ENCODE measurements around the gene LIPA. TPM values are rescaled to one million over a fixed set of nuclear protein-coding genes. Genes with fewer than 3 reads are reported as not detected.

The LIPA gene
- total RNA-seq, 2 donors from 2014 or later, result 25.6 to 37.2 TPM

- H3K36me3 ChIP-seq, result no peaks in the 10 kb centered on the region
- intact Hi-C loops (cut with DNase I), result loop anchor here (5.0 kb wide), 1 partner anchor 382 kb away; no protein-coding TSS in a partner anchor
- DNase-seq (ENCODE audit: low spot score), result no peak
- 59% methylated on average over 4 of the region's 4 CpGs for WGBS
- H3K9me3 ChIP-seq, result no peaks in the 10 kb centered on the region
- no peak overlapping the region for H3K27ac ChIP-seq
- TF ChIP-seq POLR2AphosphoS5 (IDR thresholded peaks at IDR 0.05) (no peak), CTCF (IDR thresholded peaks at IDR 0.05) (no peak), POLR2A (IDR thresholded peaks at IDR 0.05) (no peak)
- H3K27me3 ChIP-seq (replicated peaks; ENCODE audit: insufficient read depth), result no peaks in the 10 kb centered on the region
- H3K4me3 ChIP-seq, result no peak overlapping the region
- no peaks in the 10 kb centered on the region for H3K4me1 ChIP-seq (replicated peaks)
Measured at GRCh38 chr10:89219513-89220218, 31.9 kb downstream of the LIPA start.

GRCh38 chr10:89217057-89217990 lies 34.3 kb downstream of the LIPA start:
- 7% methylated on average over 6 of the region's 6 CpGs for WGBS
- Histone ChIP-seq H3K9me3 (no peaks in the 10 kb centered on the region), H3K4me3 (no peak overlapping the region), H3K4me1 (replicated peaks) (no peaks in the 10 kb centered on the region), H3K27me3 (replicated peaks; ENCODE audit: insufficient read depth) (no peaks in the 10 kb centered on the region), H3K27ac (peak overlapping the region in 1 of 2 donors; percentile 32), H3K36me3 (no peaks in the 10 kb centered on the region)
- DNase-seq (ENCODE audit: low spot score), result peak; percentile 54
- peak; percentile 79 to 91 (median 86) for TF ChIP-seq CTCF (IDR thresholded peaks at IDR 0.05)
- no peak for TF ChIP-seq POLR2AphosphoS5 (IDR thresholded peaks at IDR 0.05)
- intact Hi-C loops (cut with DNase I), result loop anchor here (5.0 kb wide), 1 partner anchor 380 kb away; no protein-coding TSS in a partner anchor

GRCh38 chr10:89216056-89216455 lies 35.5 kb downstream of the LIPA start:
- intact Hi-C loops (cut with DNase I), result loop anchor here (5.0 kb wide), 1 partner anchor 379 kb away; no protein-coding TSS in a partner anchor
- TF ChIP-seq POLR2AphosphoS5 (IDR thresholded peaks at IDR 0.05) (no peak), CTCF (IDR thresholded peaks at IDR 0.05) (no peak), POLR2A (IDR thresholded peaks at IDR 0.05) (no peak)
- no peak overlapping the region for H3K4me3 ChIP-seq
- H3K36me3 ChIP-seq, result no peaks in the 10 kb centered on the region
- no peak for DNase-seq (ENCODE audit: low spot score)
- H3K4me1 ChIP-seq (replicated peaks), result no peaks in the 10 kb centered on the region
- WGBS, result 91% methylated on average over 2 of the region's 2 CpGs
- no peak overlapping the region for H3K27ac ChIP-seq
- H3K9me3 ChIP-seq, result no peaks in the 10 kb centered on the region
- no peaks in the 10 kb centered on the region for H3K27me3 ChIP-seq (replicated peaks; ENCODE audit: insufficient read depth)

- H3K36me3 ChIP-seq, result no peaks in the 10 kb centered on the region
- no peak overlapping the region for H3K4me3 ChIP-seq
- 84% methylated on average over 1 of the region's 1 CpG for whole genome bisulfite sequencing
- no peaks in the 10 kb centered on the region for H3K9me3 ChIP-seq
- H3K27ac ChIP-seq, result no peak overlapping the region
- intact Hi-C loops (cut with DNase I), result loop anchor here (5.0 kb wide), 1 partner anchor 378 kb away; no protein-coding TSS in a partner anchor
- H3K27me3 ChIP-seq (replicated peaks; ENCODE audit: insufficient read depth), result no peaks in the 10 kb centered on the region
- TF ChIP-seq POLR2A (IDR thresholded peaks at IDR 0.05), result no peak
- TF ChIP-seq POLR2AphosphoS5 (IDR thresholded peaks at IDR 0.05), result no peak
- TF ChIP-seq CTCF (IDR thresholded peaks at IDR 0.05), result no peak
- no peak for DNase-seq (ENCODE audit: low spot score)
- no peaks in the 10 kb centered on the region for H3K4me1 ChIP-seq (replicated peaks)
Measured at GRCh38 chr10:89215511-89215910, 36.1 kb downstream of the LIPA start.
